ENCODE measurements around the gene ATP6V1D.

DNA sequence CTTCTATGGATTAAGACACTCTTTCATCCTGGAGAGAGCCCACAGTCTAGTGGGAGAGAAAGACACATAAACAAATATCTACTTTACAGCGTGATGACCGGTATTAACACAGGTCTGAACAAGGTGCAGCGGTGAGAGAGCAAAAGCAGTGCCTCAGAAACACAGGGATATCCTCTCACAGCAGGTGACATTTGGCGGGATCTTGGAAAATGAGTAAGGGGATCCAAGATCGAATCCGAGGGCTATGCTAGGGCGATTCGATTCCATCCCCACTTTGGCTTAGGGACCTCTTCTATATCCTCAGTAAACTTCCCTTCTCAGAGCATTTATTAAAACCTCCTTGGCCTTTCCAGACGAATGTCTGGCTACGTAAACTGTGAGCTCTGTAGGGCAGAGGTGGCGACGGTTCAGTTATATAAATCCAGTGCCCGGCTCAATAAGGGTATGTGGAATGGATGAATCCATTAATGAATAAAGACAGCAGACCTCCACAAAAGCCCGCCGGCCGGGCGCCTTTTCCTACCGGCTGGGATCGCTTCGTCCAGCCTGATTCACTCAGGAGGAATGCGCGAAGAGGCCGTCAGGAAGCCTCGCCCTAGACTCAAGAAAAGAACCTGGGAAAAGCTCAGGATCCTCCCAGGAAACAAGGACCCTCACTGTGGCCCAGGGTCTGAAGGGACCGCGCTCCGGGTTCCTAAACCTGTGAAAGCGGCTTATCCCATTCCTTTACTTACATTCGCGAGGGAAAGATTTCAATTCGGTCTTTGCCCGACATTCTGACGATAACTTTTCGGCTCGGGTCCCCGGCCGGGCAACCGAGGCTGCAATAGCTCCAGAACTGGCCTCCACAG is 455 bp downstream of the ATP6V1D start:
- TF ChIP-seq, protein P1, sequence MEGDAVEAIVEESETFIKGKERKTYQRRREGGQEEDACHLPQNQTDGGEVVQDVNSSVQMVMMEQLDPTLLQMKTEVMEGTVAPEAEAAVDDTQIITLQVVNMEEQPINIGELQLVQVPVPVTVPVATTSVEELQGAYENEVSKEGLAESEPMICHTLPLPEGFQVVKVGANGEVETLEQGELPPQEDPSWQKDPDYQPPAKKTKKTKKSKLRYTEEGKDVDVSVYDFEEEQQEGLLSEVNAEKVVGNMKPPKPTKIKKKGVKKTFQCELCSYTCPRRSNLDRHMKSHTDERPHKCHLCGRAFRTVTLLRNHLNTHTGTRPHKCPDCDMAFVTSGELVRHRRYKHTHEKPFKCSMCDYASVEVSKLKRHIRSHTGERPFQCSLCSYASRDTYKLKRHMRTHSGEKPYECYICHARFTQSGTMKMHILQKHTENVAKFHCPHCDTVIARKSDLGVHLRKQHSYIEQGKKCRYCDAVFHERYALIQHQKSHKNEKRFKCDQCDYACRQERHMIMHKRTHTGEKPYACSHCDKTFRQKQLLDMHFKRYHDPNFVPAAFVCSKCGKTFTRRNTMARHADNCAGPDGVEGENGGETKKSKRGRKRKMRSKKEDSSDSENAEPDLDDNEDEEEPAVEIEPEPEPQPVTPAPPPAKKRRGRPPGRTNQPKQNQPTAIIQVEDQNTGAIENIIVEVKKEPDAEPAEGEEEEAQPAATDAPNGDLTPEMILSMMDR (IDR thresholded peaks at IDR 0.05; ENCODE audit: borderline replicate concordance, extremely low read depth, low read length, poor library complexity, severe bottlenecking) = no peak
- TF ChIP-seq EZH2 (IDR thresholded peaks at IDR 0.05; ENCODE audit: borderline replicate concordance, low read depth, low read length, severe bottlenecking) = no peak
